GM15510 (cell line): ENCODE results near the gene ZNF200.

ENCODE experiments used
- POLR2A ChIP-seq: IDR thresholded peaks from 3 replicates; pipeline ENCODE4 v1.6.1; 2011; ENCODE audit warnings: borderline replicate concordance; ENCODE audit not compliant: insufficient read length; ENCODE audit errors: extremely low read depth

The ZNF200 gene

GRCh38 chr16:3192476-3193019 lies 42.4 kb downstream of the ZNF200 start:
- no peak for TF ChIP-seq POLR2A

- TF ChIP-seq POLR2A, result no peak
Measured at GRCh38 chr16:3190949-3191353, 44.0 kb downstream of the ZNF200 start.

- TF ChIP-seq POLR2A, result no peak
Measured at GRCh38 chr16:3189869-3190268, 45.1 kb downstream of the ZNF200 start.

- TF ChIP-seq POLR2A, result no peak
Measured at GRCh38 chr16:3188925-3189825, 45.8 kb downstream of the ZNF200 start.

GRCh38 chr16:3188675-3188924 lies 46.4 kb downstream of the ZNF200 start:
- no peak for TF ChIP-seq POLR2A

- no peak for TF ChIP-seq POLR2A
Measured at GRCh38 chr16:3187798-3188674, 46.9 kb downstream of the ZNF200 start, which contains the start of gene OR1F1. Gene OR1F1, plus strand, starts transcription at chr16:3188204.

GRCh38 chr16:3186946-3187690 lies 47.8 kb downstream of the ZNF200 start:
- no peak for TF ChIP-seq POLR2A

- no peak for TF ChIP-seq POLR2A
Measured at GRCh38 chr16:3183445-3184139, 51.4 kb downstream of the ZNF200 start.

- no peak for TF ChIP-seq POLR2A
Measured at GRCh38 chr16:3182608-3183444, 52.1 kb downstream of the ZNF200 start.

GRCh38 chr16:3180445-3180878 lies 54.5 kb downstream of the ZNF200 start:
- TF ChIP-seq POLR2A, result no peak

GRCh38 chr16:3179651-3180050 lies 55.3 kb downstream of the ZNF200 start:
- TF ChIP-seq POLR2A, result no peak

GRCh38 chr16:3175157-3176093 lies 59.5 kb downstream of the ZNF200 start:
- no peak for TF ChIP-seq POLR2A
